ENCODE measurements around the gene DENND6B. TPM values are rescaled to one million over a fixed set of nuclear protein-coding genes. Genes with fewer than 3 reads are reported as not detected.

Gene DENND6B, protein sequence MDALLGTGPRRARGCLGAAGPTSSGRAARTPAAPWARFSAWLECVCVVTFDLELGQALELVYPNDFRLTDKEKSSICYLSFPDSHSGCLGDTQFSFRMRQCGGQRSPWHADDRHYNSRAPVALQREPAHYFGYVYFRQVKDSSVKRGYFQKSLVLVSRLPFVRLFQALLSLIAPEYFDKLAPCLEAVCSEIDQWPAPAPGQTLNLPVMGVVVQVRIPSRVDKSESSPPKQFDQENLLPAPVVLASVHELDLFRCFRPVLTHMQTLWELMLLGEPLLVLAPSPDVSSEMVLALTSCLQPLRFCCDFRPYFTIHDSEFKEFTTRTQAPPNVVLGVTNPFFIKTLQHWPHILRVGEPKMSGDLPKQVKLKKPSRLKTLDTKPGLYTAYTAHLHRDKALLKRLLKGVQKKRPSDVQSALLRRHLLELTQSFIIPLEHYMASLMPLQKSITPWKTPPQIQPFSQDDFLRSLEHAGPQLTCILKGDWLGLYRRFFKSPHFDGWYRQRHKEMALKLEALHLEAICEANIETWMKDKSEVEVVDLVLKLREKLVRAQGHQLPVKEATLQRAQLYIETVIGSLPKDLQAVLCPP
- 1 to 10 TPM; 1.5 to 4.0 (median 1.9) TPM for total RNA-seq

GRCh38 chr22:50326956-50327710, at the start of gene DENND6B:
TSS of gene DENND6B (minus strand) at chr22:50327012. CDS start at chr22:50326988, 24 bp downstream.
- TF ChIP-seq CTCF (IDR thresholded peaks at IDR 0.05; ENCODE audit: low read depth): no peak

GRCh38 chr22:50376085-50376651, 49.4 kb upstream of the DENND6B start:
- TF ChIP-seq CTCF (IDR thresholded peaks at IDR 0.05; ENCODE audit: low read depth): no peak

DNA sequence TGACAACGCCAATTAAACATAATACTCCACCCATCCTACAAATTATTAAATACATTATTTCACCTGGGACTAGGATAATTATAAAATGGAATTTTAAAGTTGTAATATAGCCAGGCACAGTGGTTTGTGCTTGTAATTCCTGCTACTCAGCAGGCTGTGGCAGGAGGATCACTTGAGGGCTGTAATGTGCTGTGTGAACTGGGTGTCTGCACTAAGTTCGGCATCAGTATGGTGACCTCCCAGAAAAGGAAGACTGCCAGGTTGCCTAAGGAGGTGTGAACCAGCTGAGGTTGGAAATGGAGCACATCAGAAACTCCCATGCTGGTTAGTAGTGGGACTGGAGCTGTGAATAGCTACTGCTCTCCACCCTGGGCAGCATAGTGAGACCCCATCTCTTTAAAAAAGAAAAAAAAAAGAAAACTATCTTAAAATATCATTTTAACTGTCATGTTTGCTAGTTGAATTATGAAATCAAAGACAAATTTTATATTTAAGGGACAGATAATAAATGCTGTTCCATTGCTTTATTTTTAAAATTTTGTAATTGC, 44.4 kb upstream of the DENND6B start:
- TF ChIP-seq CTCF (IDR thresholded peaks at IDR 0.05; ENCODE audit: low read depth): no peak

DNA sequence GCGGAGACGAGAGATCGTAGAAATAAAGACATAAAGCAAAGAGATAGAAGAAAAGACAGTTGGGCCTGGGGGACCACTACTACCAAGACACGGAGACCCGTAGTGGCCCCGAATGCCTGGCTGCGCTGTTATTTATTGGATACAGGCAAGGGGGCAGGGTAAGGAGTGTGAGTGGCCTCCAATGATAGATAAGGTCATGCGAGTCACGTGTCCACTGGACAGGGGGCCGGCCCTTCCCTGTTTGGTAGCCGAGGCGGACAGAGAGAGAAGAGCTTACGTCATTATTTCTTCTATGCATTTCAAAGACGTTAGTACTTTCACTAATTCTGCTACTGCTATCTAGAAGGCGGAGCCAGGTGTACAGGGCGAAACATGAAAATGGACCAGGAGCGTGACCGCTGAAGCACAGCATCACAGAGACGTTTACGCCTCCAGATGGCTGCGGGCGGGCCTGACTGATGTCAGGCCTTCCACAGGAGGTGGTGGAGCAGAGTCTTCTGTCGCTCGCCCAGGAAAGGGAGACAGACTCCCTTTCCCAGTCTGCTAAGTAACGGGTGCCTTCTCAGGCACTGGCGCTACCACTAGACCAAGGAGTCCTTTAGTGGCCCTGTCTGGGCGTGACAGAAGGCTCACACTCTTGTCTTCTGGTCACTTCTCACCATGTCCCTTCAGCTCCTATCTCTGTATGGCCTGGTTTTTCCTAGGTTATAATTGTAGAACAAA, 41.1 kb upstream of the DENND6B start:
- TF ChIP-seq CTCF (IDR thresholded peaks at IDR 0.05; ENCODE audit: low read depth): no peak

- no peak for TF ChIP-seq CTCF (IDR thresholded peaks at IDR 0.05; ENCODE audit: low read depth)
These were observed 36.5 kb upstream of the DENND6B start for GRCh38 chr22:50363166-50363802.

GRCh38 chr22:50361688-50362087, 34.9 kb upstream of the DENND6B start:
- no peak for TF ChIP-seq CTCF (IDR thresholded peaks at IDR 0.05; ENCODE audit: low read depth)

Data from subcutaneous adipose tissue (tissue), 4 donors.